ENCODE results near the gene ZNF792.
"Not testable (repeated sequence)": the region's sequence is repeated elsewhere in the genome, so short reads cannot be mapped to it uniquely, and the experiment has no call there.

GRCh38 chr19:35006007-35006341 is 41.9 kb upstream of the ZNF792 start:
- TF ChIP-seq, protein P1, sequence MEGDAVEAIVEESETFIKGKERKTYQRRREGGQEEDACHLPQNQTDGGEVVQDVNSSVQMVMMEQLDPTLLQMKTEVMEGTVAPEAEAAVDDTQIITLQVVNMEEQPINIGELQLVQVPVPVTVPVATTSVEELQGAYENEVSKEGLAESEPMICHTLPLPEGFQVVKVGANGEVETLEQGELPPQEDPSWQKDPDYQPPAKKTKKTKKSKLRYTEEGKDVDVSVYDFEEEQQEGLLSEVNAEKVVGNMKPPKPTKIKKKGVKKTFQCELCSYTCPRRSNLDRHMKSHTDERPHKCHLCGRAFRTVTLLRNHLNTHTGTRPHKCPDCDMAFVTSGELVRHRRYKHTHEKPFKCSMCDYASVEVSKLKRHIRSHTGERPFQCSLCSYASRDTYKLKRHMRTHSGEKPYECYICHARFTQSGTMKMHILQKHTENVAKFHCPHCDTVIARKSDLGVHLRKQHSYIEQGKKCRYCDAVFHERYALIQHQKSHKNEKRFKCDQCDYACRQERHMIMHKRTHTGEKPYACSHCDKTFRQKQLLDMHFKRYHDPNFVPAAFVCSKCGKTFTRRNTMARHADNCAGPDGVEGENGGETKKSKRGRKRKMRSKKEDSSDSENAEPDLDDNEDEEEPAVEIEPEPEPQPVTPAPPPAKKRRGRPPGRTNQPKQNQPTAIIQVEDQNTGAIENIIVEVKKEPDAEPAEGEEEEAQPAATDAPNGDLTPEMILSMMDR (IDR thresholded peaks at IDR 0.05), result not testable (repeated sequence)
- not testable (repeated sequence) for TF ChIP-seq POLR2A (IDR thresholded peaks at IDR 0.05)

Data from vagina (tissue), 2 donors.